Measurements from ENCODE around the gene SLC22A23.

- no peak for TF ChIP-seq CTCF (IDR thresholded peaks at IDR 0.05)
- no peak for TF ChIP-seq EP300 (IDR thresholded peaks at IDR 0.05)
These were observed 140.5 kb downstream of the SLC22A23 start for GRCh38 chr6:3316331-3316730.
